Left ventricle myocardium inferior (tissue), 1 donor: ENCODE data around the gene ASIC1. TPM values are rescaled to one million over a fixed set of nuclear protein-coding genes. Genes with fewer than 3 reads are reported as not detected.

Source experiments
- DNase-seq: peaks from one replicate; pipeline ENCODE4 v3.0.0-alpha.2; 2020
- H3K27ac ChIP-seq: fragments of 200-600 bp; replicated peaks from 2 replicates; pipeline ENCODE4 v1.8.0; 2021
- H3K27me3 ChIP-seq: fragments of 200-600 bp; 2 replicates; pipeline ENCODE4 v1.8.0; 2021; ENCODE audit warnings: low read depth
- H3K36me3 ChIP-seq: fragments of 200-600 bp; 2 replicates; pipeline ENCODE4 v1.8.0; 2021
- H3K4me1 ChIP-seq: fragments of 200-600 bp; 2 replicates; pipeline ENCODE4 v1.8.0; 2021
- H3K4me3 ChIP-seq: fragments of 200-600 bp; 2 replicates; pipeline ENCODE4 v1.8.0; 2021; ENCODE audit warnings: mild to moderate bottlenecking, moderate library complexity
- H3K9me3 ChIP-seq: fragments of 200-600 bp; replicated peaks from 2 replicates; pipeline ENCODE4 v1.8.0; 2021
- CTCF ChIP-seq: fragments of 200-600 bp; IDR thresholded peaks from 2 replicates; pipeline ENCODE4 v1.8.0; 2021; ENCODE audit warnings: antibody characterized with exemption, mild to moderate bottlenecking, borderline replicate concordance
- intact Hi-C: fragments of 100-400 bp; cut with micrococcal nuclease; formaldehyde crosslinking; loops from one replicate; pipeline ENCODE4 v1.11.0; 2022
- total RNA-seq: library from RNA; stranded (reverse); fragmentation: NEBNext Ultra II Directional; extraction: Animal tissue kit (Norgen Biotek cat#: 25700); gene quantifications from one replicate; pipeline ENCODE4 v1.2.1, GENCODE V29; 2021
- donor health status: DM: no; HTN: yes; CAD: no; lungs with severe emphysema.

ASIC1 gene
- total RNA-seq, 1 donor from 2014 or later: 0.96 TPM

DNA sequence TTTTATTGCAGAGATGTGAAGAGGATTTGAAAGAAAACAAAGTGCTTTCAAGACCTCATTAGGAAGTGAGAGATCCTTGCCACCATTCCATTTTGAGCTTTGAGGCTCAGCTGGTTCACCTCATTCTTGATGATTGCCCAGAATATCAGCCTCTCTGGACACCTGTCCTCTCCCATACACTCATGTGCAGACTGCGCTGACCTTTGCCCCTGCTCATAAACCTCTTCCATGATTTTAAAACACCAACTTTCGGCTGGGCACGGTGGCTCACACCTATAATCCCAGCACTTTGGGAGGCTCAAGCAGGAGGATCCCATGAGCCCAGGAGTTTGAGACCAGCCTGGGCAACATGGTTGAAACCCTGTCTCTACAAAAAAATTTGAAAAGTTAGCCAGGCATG, 63.6 kb downstream of the ASIC1 start:
- TF ChIP-seq CTCF: no peak
- intact Hi-C loops: no loop called here
- Histone ChIP-seq H3K36me3 (peaks cover 55% of the 10 kb centered on the region), H3K27me3 (no peaks in the 10 kb centered on the region), H3K27ac (no peak overlapping the region), H3K4me1 (peaks cover 62% of the 10 kb centered on the region), H3K9me3 (no peaks in the 10 kb centered on the region), H3K4me3 (no peak overlapping the region)
- no peak for DNase-seq

DNA sequence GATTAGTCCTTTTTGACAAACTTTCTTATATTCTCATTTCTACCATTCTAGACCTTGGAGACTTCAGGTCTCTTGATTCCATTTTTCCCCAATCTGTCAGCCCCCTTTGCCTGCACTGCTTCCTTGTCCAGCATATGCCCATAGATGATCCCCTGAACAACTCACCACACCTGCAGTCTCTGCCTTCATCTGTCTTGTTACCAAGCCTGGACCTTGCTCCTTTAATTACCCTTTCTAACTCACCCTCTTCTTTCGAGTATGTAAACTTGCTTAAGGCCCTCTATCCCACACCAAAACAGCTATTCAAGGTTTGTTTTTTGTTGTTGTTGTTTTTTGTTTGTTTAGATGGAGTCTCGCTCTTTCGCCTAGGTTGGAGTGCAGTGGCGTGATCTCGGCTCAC, 64.2 kb downstream of the ASIC1 start:
- intact Hi-C loops: no loop called here
- peaks cover 62% of the 10 kb centered on the region for H3K4me1 ChIP-seq
- no peaks in the 10 kb centered on the region for H3K9me3 ChIP-seq
- no peak overlapping the region for H3K4me3 ChIP-seq
- no peak overlapping the region for H3K27ac ChIP-seq
- no peak for TF ChIP-seq CTCF
- DNase-seq: no peak
- peaks cover 55% of the 10 kb centered on the region for H3K36me3 ChIP-seq
- no peaks in the 10 kb centered on the region for H3K27me3 ChIP-seq

DNA sequence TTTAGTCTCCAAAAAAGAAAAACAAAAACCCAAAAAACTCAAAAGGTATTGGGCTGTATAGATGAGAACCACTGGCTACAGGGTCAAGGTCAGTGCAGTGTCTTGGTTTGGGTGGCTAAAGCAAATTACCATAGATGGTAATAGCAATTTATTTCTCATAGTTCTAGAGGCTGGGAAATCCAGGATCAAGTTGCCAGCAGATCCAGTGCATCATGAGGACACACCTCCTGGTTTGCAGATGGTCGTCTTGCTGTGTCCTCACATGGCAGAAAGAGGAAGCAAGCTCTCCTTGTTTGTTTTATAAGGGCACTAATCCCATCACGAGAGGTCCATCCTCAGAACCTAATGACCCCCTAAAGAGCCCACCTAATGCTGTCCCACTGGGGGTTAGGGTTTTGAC, 65.8 kb downstream of the ASIC1 start:
- no peak for TF ChIP-seq CTCF
- H3K4me3 ChIP-seq: no peak overlapping the region
- no peak overlapping the region for H3K27ac ChIP-seq
- intact Hi-C loops: no loop called here
- DNase-seq: no peak
- peaks cover 66% of the 10 kb centered on the region for H3K36me3 ChIP-seq
- peaks cover 60% of the 10 kb centered on the region for H3K4me1 ChIP-seq
- no peaks in the 10 kb centered on the region for H3K27me3 ChIP-seq
- no peaks in the 10 kb centered on the region for H3K9me3 ChIP-seq

- Histone ChIP-seq H3K27ac (peak overlapping the region; percentile 16), H3K27me3 (no peaks in the 10 kb centered on the region), H3K4me3 (no peak overlapping the region), H3K36me3 (peaks cover 64% of the 10 kb centered on the region), H3K9me3 (no peaks in the 10 kb centered on the region), H3K4me1 (peaks cover 67% of the 10 kb centered on the region)
- intact Hi-C loops: no loop called here
- no peak for TF ChIP-seq CTCF
- DNase-seq: no peak
Measured at GRCh38 chr12:50127546-50127945, 70.2 kb downstream of the ASIC1 start.

DNA sequence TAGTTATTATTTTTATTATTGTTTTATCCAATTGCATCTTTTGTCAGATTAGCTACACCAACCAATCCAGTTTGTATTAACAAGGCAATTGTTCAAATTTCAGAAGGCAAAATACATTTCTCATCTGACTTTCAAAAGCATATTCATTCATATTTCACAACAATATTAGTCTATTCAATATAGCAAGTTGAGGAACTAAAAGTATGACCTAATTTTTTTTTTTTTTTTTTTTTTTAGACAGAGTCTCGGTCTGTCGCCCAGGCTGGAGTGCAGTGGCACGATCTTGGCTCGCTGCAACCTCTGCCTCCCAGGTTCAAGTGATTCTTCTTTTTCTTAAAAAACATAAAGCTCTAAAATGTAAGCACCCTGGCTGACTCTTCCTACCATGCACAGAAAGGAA, 71.9 kb downstream of the ASIC1 start:
- H3K4me1 ChIP-seq: peaks cover 66% of the 10 kb centered on the region
- TF ChIP-seq CTCF: no peak
- peaks cover 67% of the 10 kb centered on the region for H3K36me3 ChIP-seq
- no peak overlapping the region for H3K27ac ChIP-seq
- intact Hi-C loops: no loop called here
- H3K4me3 ChIP-seq: no peak overlapping the region
- no peaks in the 10 kb centered on the region for H3K27me3 ChIP-seq
- H3K9me3 ChIP-seq: no peaks in the 10 kb centered on the region
- DNase-seq: no peak
